Measurements from ENCODE around the gene RIMKLB. TPM values are rescaled to one million over a fixed set of nuclear protein-coding genes. Genes with fewer than 3 reads are reported as not detected.

Gene RIMKLB
- total RNA-seq, 1 experiment from 2014 or later: 34.4 TPM

GRCh38 chr12:8823565-8824300 lies 125.9 kb downstream of the RIMKLB start:
- intact Hi-C loops (cut with micrococcal nuclease): no loop called here
- no peaks in the 10 kb centered on the region for H3K36me3 Mint-ChIP-seq (ENCODE audit: insufficient read depth, unreplicated experiment)
- no peaks in the 10 kb centered on the region for H3K4me1 Mint-ChIP-seq (ENCODE audit: insufficient read depth, unreplicated experiment)
- H3K9me3 Mint-ChIP-seq (ENCODE audit: unreplicated experiment): no peaks in the 10 kb centered on the region
- no peak for TF ChIP-seq CTCF (IDR thresholded peaks at IDR 0.05; ENCODE audit: unreplicated experiment)
- BruUV-seq (replicated peaks): no TSS peak
- POLR2A ChIA-PET: interaction anchor here (0.6 to 0.7 kb wide), 2 partner anchors 59 to 136 kb away, joined by 3 to 5 read pairs; no protein-coding TSS in a partner anchor
- H3K27ac Mint-ChIP-seq (ENCODE audit: low read depth, unreplicated experiment): no peak overlapping the region
- no peak for DNase-seq (ENCODE audit: unreplicated experiment)
- H3K27me3 Mint-ChIP-seq (ENCODE audit: insufficient read depth, unreplicated experiment): no peaks in the 10 kb centered on the region
- no peak overlapping the region for H3K4me3 Mint-ChIP-seq (ENCODE audit: unreplicated experiment)
- CTCF ChIA-PET: interaction anchor here (0.6 to 2.4 kb wide), 4 partner anchors 36 to 142 kb away, joined by 4 to 6 read pairs (median 5); no protein-coding TSS in a partner anchor

GRCh38 chr12:8827551-8828256 lies 129.9 kb downstream of the RIMKLB start:
- ChIA-PET POLR2A (interaction anchor here (0.8 kb wide), 1 partner anchor 132 kb away, joined by 5 read pairs; no protein-coding TSS in a partner anchor), CTCF (interaction anchor here (0.7 to 1.4 kb wide), 3 partner anchors 62 to 126 kb away, joined by 3 to 5 read pairs (median 4); no protein-coding TSS in a partner anchor)
- Mint-ChIP-seq H3K9me3 (ENCODE audit: unreplicated experiment) (no peaks in the 10 kb centered on the region), H3K27ac (ENCODE audit: low read depth, unreplicated experiment) (no peak overlapping the region), H3K36me3 (ENCODE audit: insufficient read depth, unreplicated experiment) (no peaks in the 10 kb centered on the region), H3K4me3 (ENCODE audit: unreplicated experiment) (no peak overlapping the region), H3K27me3 (ENCODE audit: insufficient read depth, unreplicated experiment) (no peaks in the 10 kb centered on the region), H3K4me1 (ENCODE audit: insufficient read depth, unreplicated experiment) (no peaks in the 10 kb centered on the region)
- no TSS peak for BruUV-seq (replicated peaks)
- intact Hi-C loops (cut with micrococcal nuclease): no loop called here
- peak; percentile 13 for DNase-seq (ENCODE audit: unreplicated experiment)
- no peak for TF ChIP-seq CTCF (IDR thresholded peaks at IDR 0.05; ENCODE audit: unreplicated experiment)

GRCh38 chr12:8828257-8829124 lies 130.7 kb downstream of the RIMKLB start:
- no peak for DNase-seq (ENCODE audit: unreplicated experiment)
- H3K9me3 Mint-ChIP-seq (ENCODE audit: unreplicated experiment): no peaks in the 10 kb centered on the region
- intact Hi-C loops (cut with micrococcal nuclease): no loop called here
- H3K4me3 Mint-ChIP-seq (ENCODE audit: unreplicated experiment): no peak overlapping the region
- no peaks in the 10 kb centered on the region for H3K4me1 Mint-ChIP-seq (ENCODE audit: insufficient read depth, unreplicated experiment)
- ChIA-PET POLR2A (interaction anchor here (0.8 kb wide), 1 partner anchor 133 kb away, joined by 5 read pairs; no protein-coding TSS in a partner anchor), CTCF (interaction anchor here (0.6 to 1.4 kb wide), 6 partner anchors 61 to 1097 kb away, joined by 3 to 5 read pairs (median 4); no protein-coding TSS in a partner anchor)
- TF ChIP-seq CTCF (IDR thresholded peaks at IDR 0.05; ENCODE audit: unreplicated experiment): no peak
- no peak overlapping the region for H3K27ac Mint-ChIP-seq (ENCODE audit: low read depth, unreplicated experiment)
- H3K27me3 Mint-ChIP-seq (ENCODE audit: insufficient read depth, unreplicated experiment): no peaks in the 10 kb centered on the region
- H3K36me3 Mint-ChIP-seq (ENCODE audit: insufficient read depth, unreplicated experiment): no peaks in the 10 kb centered on the region
- no TSS peak for BruUV-seq (replicated peaks)

Data from MCF 10A (cell line).